Fibroblast of skin of left quadriceps (primary cell): ENCODE measurements around the gene GBP6.
"Not testable (repeated sequence)": the region's sequence is repeated elsewhere in the genome, so short reads cannot be mapped to it uniquely, and the experiment has no call there.

Experiments used
- DNase-seq, 2 experiments: peaks; one replicate each; pipeline ENCODE4 v3.0.0-alpha.2; 2013; ENCODE audit warnings: low read depth in 2 of 2

GBP6 gene

GRCh38 chr1:89363638-89364536, at the start of gene GBP6:
GBP6 (plus strand) TSS chr1:89364059; CDS start chr1:89368552, 4,493 bp downstream.
- DNase-seq, result no peak

GRCh38 chr1:89322402-89322801, 41.5 kb upstream of the GBP6 start:
- no peak for DNase-seq

GRCh38 chr1:89331890-89332289, 32.0 kb upstream of the GBP6 start:
- no peak for DNase-seq

GRCh38 chr1:89332461-89332860, 31.4 kb upstream of the GBP6 start:
- DNase-seq, result no peak

GRCh38 chr1:89335486-89335885, 28.4 kb upstream of the GBP6 start:
- no peak for DNase-seq

- DNase-seq, result no peak
These were observed 26.0 kb upstream of the GBP6 start for GRCh38 chr1:89337903-89338302.

GRCh38 chr1:89339039-89339438, 24.8 kb upstream of the GBP6 start:
- DNase-seq, result no peak

GRCh38 chr1:89345479-89345878, 18.4 kb upstream of the GBP6 start:
- not testable (repeated sequence) for DNase-seq

GRCh38 chr1:89347296-89347695, 16.6 kb upstream of the GBP6 start:
- DNase-seq, result no peak

GRCh38 chr1:89350298-89350697, 13.6 kb upstream of the GBP6 start:
- DNase-seq, result no peak

GRCh38 chr1:89351597-89352311, 12.1 kb upstream of the GBP6 start:
- no peak for DNase-seq

GRCh38 chr1:89352421-89352820, 11.4 kb upstream of the GBP6 start:
- no peak for DNase-seq

GRCh38 chr1:89354205-89354604, 9.7 kb upstream of the GBP6 start:
- no peak for DNase-seq

- no peak for DNase-seq
These were observed 8.8 kb upstream of the GBP6 start for GRCh38 chr1:89355056-89355455.

- DNase-seq, result no peak
These were observed 7.0 kb upstream of the GBP6 start for GRCh38 chr1:89356658-89357400.

- DNase-seq, result peak; percentile 32 to 47
These were observed 5.5 kb upstream of the GBP6 start for GRCh38 chr1:89358287-89358893.

- DNase-seq, result no peak
These were observed 3.1 kb upstream of the GBP6 start for GRCh38 chr1:89360716-89361115.

- DNase-seq, result no peak
These were observed 2.2 kb upstream of the GBP6 start for GRCh38 chr1:89361681-89362080.

GRCh38 chr1:89363196-89363595, 663 bp upstream of the GBP6 start:
- DNase-seq, result peak; percentile 15 to 20

GRCh38 chr1:89364954-89365550, 1.2 kb downstream of the GBP6 start:
- no peak for DNase-seq

GRCh38 chr1:89367221-89367620, 3.4 kb downstream of the GBP6 start:
- DNase-seq, result no peak
